K562 (cell line): ENCODE results near the gene CRHR1. TPM values are rescaled to one million over a fixed set of nuclear protein-coding genes. Genes with fewer than 3 reads are reported as not detected.

Source experiments
- BCL6 ChIP-seq: fragments of 250-450 bp; sonication (Bioruptor Pico); IDR thresholded peaks from 2 replicates; pipeline ENCODE4 v1.4.0; 2020
- CHD1 ChIP-seq: fragments of 200-600 bp; sonication (generic); IDR thresholded peaks from one replicate; pipeline ENCODE4 v1.6.1; 2012; ENCODE audit warnings: mild to moderate bottlenecking, moderate library complexity, low read length, inconsistent platforms
- CTBP1 ChIP-seq: fragments of 450-650 bp; IDR thresholded peaks from 2 replicates; pipeline ENCODE4 v1.6.1; 2016; ENCODE audit warnings: borderline replicate concordance
- DNMT1 ChIP-seq: fragments of 450-650 bp; IDR thresholded peaks from 2 replicates; pipeline ENCODE4 v1.6.1; 2016; ENCODE audit warnings: antibody characterized with exemption, mild to moderate bottlenecking
- FIP1L1 ChIP-seq: fragments of 200-400 bp; formaldehyde crosslinking; IDR thresholded peaks from 2 replicates; pipeline ENCODE4 v1.6.1; 2018; ENCODE audit warnings: mild to moderate bottlenecking, low read depth, low read length; ENCODE audit not compliant: poor library complexity, severe bottlenecking
- FOXA3 ChIP-seq, 2 experiments: fragments of 450-650 bp in 1 of 2; sonication (generic) in 1 of 2; formaldehyde crosslinking; IDR thresholded peaks in 1 of 2; conservative IDR thresholded peaks in 1 of 2; 2 replicates each; pipeline versions ENCODE4 v1.4.0 to v1.8.0; 2020 to 2022; ENCODE audit warnings: mild to moderate bottlenecking in 2 of 2, missing genetic modification reagents in 1 of 2
- GATA2 ChIP-seq: sonication (generic); formaldehyde crosslinking; IDR thresholded peaks from 2 replicates; pipeline ENCODE4 v1.4.0; 2020; ENCODE audit warnings: mild to moderate bottlenecking, missing genetic modification reagents
- KLF13 ChIP-seq: fragments of 450-650 bp; IDR thresholded peaks from 2 replicates; pipeline ENCODE4 v1.6.1; 2016; ENCODE audit warnings: missing genetic modification characterization, low read depth, mild to moderate bottlenecking, missing compliant biosample characterization, moderate library complexity, borderline replicate concordance
- KLF16 ChIP-seq: IDR thresholded peaks from 2 replicates; pipeline ENCODE4 v1.6.1; 2016; ENCODE audit warnings: antibody characterized with exemption
- RAD21 ChIP-seq, 2 experiments: fragments of 250-450 bp in 1 of 2; fragments of 450-650 bp in 1 of 2; sonication (Bioruptor Pico) in 1 of 2; formaldehyde crosslinking in 1 of 2; IDR thresholded peaks in 1 of 2; conservative IDR thresholded peaks in 1 of 2; 2 replicates each; pipeline versions ENCODE4 v1.4.0 to v1.8.0; 2020 to 2022; ENCODE audit warnings: mild to moderate bottlenecking in 2 of 2, moderate library complexity in 1 of 2
- SMARCA5 ChIP-seq: fragments of 450-650 bp; IDR thresholded peaks from 2 replicates; pipeline ENCODE4 v1.6.1; 2016
- SUPT5H ChIP-seq: fragments of 450-650 bp; IDR thresholded peaks from 2 replicates; pipeline ENCODE4 v1.6.1; 2016
- TEAD1 ChIP-seq, 2 experiments: fragments of 450-650 bp in 1 of 2; sonication (generic) in 1 of 2; formaldehyde crosslinking; IDR thresholded peaks; 2 replicates each; pipeline versions ENCODE4 v1.4.0 to v1.8.0; 2020 to 2022; ENCODE audit warnings: mild to moderate bottlenecking in 2 of 2, missing genetic modification reagents in 1 of 2
- ZNF140 ChIP-seq: fragments of 250-450 bp; sonication (Bioruptor Pico); IDR thresholded peaks from 2 replicates; pipeline ENCODE4 v1.8.0; 2021; ENCODE audit warnings: moderate library complexity, mild to moderate bottlenecking, inconsistent platforms
- ZNF444 ChIP-seq: fragments of 250-450 bp; sonication (Bioruptor Pico); IDR thresholded peaks from 2 replicates; pipeline ENCODE4 v1.4.0; 2020; ENCODE audit warnings: mild to moderate bottlenecking, moderate library complexity
- ZNF778 ChIP-seq: fragments of 450-650 bp; formaldehyde crosslinking; IDR thresholded peaks from 2 replicates; pipeline ENCODE4 v1.4.0; 2020; ENCODE audit warnings: mild to moderate bottlenecking, moderate library complexity
- polyA plus RNA-seq, 8 experiments: library from polyadenylated mRNA; depleted of rRNA in 4 of 8; stranded (reverse) in 5 of 8; unstranded in 3 of 8; fragments of >200 nt; fragmentation: Nextera tagmentation in 2 of 8; fragmentation: Illumina TruSeq in 1 of 8; extraction: Ambion mirVana in 2 of 8; extraction: Trizol in 1 of 8; gene quantifications; 2 replicates each; pipeline versions ENCODE4 v1.2.1 to v1.2.3, GENCODE V29; 2011 to 2014; ENCODE audit warnings: inconsistent platforms in 1 of 8, missing spikeins in 1 of 8
- total RNA-seq, 7 experiments: library from RNA; depleted of rRNA in 6 of 7; stranded (reverse); fragments of >200 nt in 6 of 7; fragmentation: Illumina TruSeq in 2 of 7; extraction: Trizol in 2 of 7; gene quantifications; 2 replicates each; pipeline versions ENCODE4 v1.2.1 to v1.2.3, GENCODE V29; 2011 to 2021; ENCODE audit warnings: low replicate concordance in 1 of 7
- TF ChIP-seq, protein P1 (sequence below): fragments of 250-450 bp; sonication (Bioruptor Pico); IDR thresholded peaks from 2 replicates; pipeline ENCODE4 v1.8.0; 2022; ENCODE audit warnings: inconsistent platforms, mild to moderate bottlenecking, moderate library complexity, borderline replicate concordance
- TF ChIP-seq, protein P2 (sequence below): fragments of 150-350 bp; conservative IDR thresholded peaks from 2 replicates; pipeline ENCODE4 v1.6.1; 2014; ENCODE audit warnings: low read length
- TF ChIP-seq, protein P3 (sequence below): IDR thresholded peaks from 2 replicates; pipeline ENCODE4 v1.6.1; 2011; ENCODE audit not compliant: insufficient read length; ENCODE audit errors: extremely low read depth
- TF ChIP-seq, protein P4 (sequence below): IDR thresholded peaks from 2 replicates; pipeline ENCODE4 v1.6.1; 2012; ENCODE audit warnings: low read depth, low read length, improper control_type of control experiment, borderline replicate concordance

The CRHR1 gene
- total and polyA plus RNA-seq, 9 of the 15 experiments (the other 6 are each of a cell fraction or from before 2014, with no cell fraction given) = 0.05 TPM; not detected in 8

DNA sequence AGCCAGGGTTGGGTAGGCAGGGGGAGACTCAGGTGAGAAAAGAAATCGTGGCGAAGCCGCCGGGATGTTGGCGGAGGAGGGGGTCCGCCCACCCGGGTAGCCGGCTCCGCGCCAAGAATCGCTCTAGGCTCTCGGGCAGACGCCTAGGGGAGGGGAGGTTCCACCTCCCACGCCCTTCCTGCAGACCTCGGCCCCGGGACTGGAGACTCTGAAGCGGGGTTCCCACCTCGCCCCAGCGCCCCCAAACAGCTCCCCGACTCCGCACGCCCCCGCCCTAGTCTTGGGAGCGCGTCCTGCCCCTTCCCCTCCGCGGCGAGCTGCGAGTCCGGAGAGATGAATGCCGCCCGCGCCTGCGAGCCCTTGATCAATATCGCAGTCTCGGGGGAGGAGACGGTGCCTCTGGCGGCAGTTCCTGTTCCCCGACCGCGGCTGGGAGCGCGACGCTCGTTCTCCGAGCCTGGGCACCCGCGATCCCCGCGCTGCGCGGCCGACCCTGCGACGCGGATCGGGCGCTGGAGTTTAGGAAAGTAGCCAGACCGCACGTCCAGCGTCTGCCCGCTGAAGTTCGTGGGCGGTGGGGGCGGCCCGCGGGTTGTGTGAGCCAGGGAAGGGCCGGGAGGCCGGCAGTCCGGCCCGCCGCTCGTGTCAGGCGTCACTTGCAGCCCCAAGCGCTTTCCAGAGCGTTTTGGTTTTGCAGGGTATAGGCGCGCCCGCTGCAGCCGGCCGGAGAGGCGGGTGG lies 790 bp downstream of the CRHR1 start (continued):
- TF ChIP-seq ZNF140 = no peak
- no peak for TF ChIP-seq DNMT1
- no peak for TF ChIP-seq CHD1
- TF ChIP-seq, protein P1, sequence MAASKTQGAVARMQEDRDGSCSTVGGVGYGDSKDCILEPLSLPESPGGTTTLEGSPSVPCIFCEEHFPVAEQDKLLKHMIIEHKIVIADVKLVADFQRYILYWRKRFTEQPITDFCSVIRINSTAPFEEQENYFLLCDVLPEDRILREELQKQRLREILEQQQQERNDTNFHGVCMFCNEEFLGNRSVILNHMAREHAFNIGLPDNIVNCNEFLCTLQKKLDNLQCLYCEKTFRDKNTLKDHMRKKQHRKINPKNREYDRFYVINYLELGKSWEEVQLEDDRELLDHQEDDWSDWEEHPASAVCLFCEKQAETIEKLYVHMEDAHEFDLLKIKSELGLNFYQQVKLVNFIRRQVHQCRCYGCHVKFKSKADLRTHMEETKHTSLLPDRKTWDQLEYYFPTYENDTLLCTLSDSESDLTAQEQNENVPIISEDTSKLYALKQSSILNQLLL (CRISPR knock-in tag) = no peak
- no peak for TF ChIP-seq FIP1L1
- TF ChIP-seq SMARCA5 = no peak
- TF ChIP-seq TEAD1 (CRISPR knock-in tag; IDR thresholded peaks at IDR 0.05) = no peak
- TF ChIP-seq KLF16 = 0 out of 2 replicates have a peak, but pooled peaks have one; percentile 11
- TF ChIP-seq, protein P2, sequence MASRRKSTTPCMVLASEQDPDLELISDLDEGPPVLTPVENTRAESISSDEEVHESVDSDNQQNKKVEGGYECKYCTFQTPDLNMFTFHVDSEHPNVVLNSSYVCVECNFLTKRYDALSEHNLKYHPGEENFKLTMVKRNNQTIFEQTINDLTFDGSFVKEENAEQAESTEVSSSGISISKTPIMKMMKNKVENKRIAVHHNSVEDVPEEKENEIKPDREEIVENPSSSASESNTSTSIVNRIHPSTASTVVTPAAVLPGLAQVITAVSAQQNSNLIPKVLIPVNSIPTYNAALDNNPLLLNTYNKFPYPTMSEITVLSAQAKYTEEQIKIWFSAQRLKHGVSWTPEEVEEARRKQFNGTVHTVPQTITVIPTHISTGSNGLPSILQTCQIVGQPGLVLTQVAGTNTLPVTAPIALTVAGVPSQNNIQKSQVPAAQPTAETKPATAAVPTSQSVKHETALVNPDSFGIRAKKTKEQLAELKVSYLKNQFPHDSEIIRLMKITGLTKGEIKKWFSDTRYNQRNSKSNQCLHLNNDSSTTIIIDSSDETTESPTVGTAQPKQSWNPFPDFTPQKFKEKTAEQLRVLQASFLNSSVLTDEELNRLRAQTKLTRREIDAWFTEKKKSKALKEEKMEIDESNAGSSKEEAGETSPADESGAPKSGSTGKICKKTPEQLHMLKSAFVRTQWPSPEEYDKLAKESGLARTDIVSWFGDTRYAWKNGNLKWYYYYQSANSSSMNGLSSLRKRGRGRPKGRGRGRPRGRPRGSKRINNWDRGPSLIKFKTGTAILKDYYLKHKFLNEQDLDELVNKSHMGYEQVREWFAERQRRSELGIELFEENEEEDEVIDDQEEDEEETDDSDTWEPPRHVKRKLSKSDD = no peak
- TF ChIP-seq ZNF778 (CRISPR knock-in tag) = no peak
- TF ChIP-seq GATA2 (CRISPR knock-in tag) = peak; percentile 86
- TF ChIP-seq KLF13 (tag) = no peak
- TF ChIP-seq, protein P3, sequence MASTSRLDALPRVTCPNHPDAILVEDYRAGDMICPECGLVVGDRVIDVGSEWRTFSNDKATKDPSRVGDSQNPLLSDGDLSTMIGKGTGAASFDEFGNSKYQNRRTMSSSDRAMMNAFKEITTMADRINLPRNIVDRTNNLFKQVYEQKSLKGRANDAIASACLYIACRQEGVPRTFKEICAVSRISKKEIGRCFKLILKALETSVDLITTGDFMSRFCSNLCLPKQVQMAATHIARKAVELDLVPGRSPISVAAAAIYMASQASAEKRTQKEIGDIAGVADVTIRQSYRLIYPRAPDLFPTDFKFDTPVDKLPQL = no peak
- 0 out of 2 replicates have a peak, but pooled peaks have one; percentile 45 for TF ChIP-seq CTBP1
- TF ChIP-seq BCL6 (CRISPR knock-in tag) = no peak
- TF ChIP-seq SUPT5H = no peak
- TF ChIP-seq FOXA3 (CRISPR knock-in tag; conservative IDR thresholded peaks at IDR 0.05 in 1 of 2, IDR thresholded peaks at IDR 0.05 in 1 of 2) = no peak
- TF ChIP-seq, protein P4, sequence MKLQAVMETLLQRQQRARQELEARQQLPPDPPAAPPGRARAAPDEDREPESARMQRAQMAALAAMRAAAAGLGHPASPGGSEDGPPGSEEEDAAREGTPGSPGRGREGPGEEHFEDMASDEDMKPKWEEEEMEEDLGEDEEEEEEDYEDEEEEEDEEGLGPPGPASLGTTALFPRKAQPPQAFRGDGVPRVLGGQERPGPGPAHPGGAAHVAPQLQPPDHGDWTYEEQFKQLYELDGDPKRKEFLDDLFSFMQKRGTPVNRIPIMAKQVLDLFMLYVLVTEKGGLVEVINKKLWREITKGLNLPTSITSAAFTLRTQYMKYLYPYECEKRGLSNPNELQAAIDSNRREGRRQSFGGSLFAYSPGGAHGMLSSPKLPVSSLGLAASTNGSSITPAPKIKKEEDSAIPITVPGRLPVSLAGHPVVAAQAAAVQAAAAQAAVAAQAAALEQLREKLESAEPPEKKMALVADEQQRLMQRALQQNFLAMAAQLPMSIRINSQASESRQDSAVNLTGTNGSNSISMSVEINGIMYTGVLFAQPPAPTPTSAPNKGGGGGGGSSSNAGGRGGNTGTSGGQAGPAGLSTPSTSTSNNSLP = no peak
- TF ChIP-seq RAD21 (CRISPR knock-in tag; conservative IDR thresholded peaks at IDR 0.05 in 1 of 2, IDR thresholded peaks at IDR 0.05 in 1 of 2) = 0 out of 4 replicates have a peak, but pooled peaks of 1 of the 2 experiments have one; percentile 4
- TF ChIP-seq ZNF444 (CRISPR knock-in tag) = no peak
